Activated CD4-positive, alpha-beta T cell treated with anti-CD3 and anti-CD28 coated beads, Interleukin-2, Interleukin-4, amounts not matched to agents 100 ng/mL and 50 ng/mL, durations not matched to agents 16 hours and 8 hours (primary cell): ENCODE data around the gene SYNGAP1.

Experiments used
- DNase-seq: peaks from one replicate; pipeline ENCODE4 v3.0.0-alpha.2; 2020; ENCODE audit warnings: low spot score

Gene SYNGAP1

GRCh38 chr6:33438978-33439594, 19.2 kb downstream of the SYNGAP1 start:
- no peak for DNase-seq

DNA sequence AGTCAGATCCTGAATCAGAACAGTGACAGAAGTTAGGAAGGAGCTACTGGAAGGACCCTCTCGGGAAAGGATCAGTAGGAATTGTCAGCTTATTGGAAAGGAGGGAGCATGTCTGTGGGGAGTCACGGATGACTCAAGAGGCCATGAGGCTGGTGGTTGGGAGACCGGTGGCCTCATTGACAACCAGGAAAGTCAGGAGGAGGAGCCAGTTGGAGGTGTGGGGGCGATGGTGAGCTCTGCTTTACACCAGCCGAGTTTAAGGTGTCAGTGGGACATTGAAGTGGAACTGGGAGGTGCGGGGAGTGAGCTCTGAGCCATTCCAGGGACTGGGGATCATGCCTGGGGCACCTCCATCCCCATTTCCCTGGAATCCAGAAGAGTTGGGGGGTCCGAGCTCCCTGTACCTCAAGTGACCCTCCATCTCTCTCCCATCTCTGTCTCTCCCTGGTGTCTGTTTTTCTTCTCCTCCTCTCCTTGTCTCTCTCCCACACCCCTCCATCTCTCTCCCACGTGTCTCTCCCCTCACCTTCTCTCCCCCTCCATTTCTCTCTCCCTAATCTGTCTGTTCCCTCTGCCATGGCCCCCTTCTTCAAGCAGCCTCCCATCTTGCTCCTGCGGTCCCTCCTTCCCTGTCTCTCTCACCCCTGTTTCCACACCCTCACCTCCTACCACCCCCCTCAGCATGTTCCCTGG, 20.2 kb downstream of the SYNGAP1 start:
- no peak for DNase-seq

GRCh38 chr6:33440649-33441309, 20.9 kb downstream of the SYNGAP1 start:
- DNase-seq = no peak

DNA sequence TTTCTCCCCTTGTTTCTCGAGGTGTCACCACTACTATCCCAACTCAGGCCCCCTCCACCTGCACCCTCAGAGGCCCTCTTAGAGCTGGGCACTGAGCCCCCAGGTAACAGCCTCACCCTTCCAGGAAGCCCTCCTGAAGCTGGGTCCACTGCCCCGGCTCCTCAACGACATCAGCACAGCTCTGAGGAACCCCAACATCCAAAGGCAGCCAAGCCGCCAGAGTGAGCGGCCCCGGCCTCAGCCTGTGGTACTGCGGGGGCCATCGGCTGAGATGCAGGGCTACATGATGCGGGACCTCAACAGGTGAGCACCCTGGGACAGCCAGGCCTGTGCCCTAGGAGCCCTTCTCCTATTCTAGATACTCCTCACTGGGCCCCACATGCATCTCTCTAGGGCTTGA, 21.6 kb downstream of the SYNGAP1 start:
- no peak for DNase-seq

- DNase-seq = no peak
Measured at GRCh38 chr6:33442283-33442682, 22.4 kb downstream of the SYNGAP1 start.

GRCh38 chr6:33443025-33443424, 23.2 kb downstream of the SYNGAP1 start:
- DNase-seq = no peak

DNA sequence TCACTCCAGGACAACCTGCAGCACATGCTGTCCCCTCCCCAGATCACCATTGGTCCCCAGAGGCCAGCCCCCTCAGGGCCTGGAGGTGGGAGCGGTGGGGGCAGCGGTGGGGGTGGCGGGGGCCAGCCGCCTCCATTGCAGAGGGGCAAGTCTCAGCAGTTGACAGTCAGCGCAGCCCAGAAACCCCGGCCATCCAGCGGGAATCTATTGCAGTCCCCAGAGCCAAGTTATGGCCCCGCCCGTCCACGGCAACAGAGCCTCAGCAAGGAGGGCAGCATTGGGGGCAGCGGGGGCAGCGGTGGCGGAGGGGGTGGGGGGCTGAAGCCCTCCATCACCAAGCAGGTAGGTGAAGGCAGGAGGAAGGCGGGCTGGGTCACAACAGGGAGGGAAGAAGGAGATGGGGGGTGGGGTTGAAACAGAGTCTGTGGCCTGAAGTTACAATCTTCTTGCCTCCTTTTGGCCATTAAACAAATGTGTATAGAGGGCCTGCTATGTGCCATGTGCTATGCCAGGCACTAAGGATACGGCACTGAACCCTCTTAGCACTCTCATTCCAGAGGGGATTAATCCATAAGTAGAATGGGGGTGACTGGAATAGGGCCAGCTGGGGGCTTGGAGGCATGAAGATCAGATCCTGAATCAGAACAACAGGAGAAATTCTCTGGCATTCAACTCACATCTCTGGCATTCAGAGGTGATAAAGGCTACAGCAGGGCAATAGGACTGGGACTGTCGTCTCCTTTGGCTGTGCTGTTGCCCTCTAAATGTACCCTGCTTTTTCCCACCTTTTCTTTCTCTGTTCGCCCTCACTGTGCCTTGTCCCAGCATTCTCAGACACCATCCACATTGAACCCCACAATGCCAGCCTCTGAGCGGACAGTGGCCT, 24.0 kb downstream of the SYNGAP1 start:
- no peak for DNase-seq

- no peak for DNase-seq
Measured at GRCh38 chr6:33445119-33445603, 25.3 kb downstream of the SYNGAP1 start.

DNA sequence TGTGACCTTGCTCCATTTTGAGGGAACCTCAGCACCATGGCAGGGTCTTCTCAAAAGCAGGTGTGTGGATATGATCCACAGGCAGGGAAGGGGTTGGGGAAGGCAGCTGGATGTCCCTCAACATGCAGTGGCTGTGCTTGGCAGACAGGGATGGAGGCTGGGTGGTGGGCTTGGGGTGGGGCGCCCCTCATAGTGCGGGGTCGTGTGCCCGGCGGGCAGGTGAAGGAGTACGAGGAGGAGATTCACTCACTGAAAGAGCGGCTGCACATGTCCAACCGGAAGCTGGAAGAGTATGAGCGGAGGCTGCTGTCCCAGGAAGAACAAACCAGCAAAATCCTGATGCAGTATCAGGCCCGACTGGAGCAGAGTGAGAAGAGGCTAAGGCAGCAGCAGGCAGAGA, 26.5 kb downstream of the SYNGAP1 start:
- DNase-seq = no peak

- no peak for DNase-seq
Measured at GRCh38 chr6:33450434-33450833, 30.6 kb downstream of the SYNGAP1 start.

GRCh38 chr6:33451606-33452005, 31.7 kb downstream of the SYNGAP1 start:
- DNase-seq = no peak

- DNase-seq = no peak
Measured at GRCh38 chr6:33452496-33452895, 32.6 kb downstream of the SYNGAP1 start.

- DNase-seq = no peak
Measured at GRCh38 chr6:33453393-33454008, 33.6 kb downstream of the SYNGAP1 start.

DNA sequence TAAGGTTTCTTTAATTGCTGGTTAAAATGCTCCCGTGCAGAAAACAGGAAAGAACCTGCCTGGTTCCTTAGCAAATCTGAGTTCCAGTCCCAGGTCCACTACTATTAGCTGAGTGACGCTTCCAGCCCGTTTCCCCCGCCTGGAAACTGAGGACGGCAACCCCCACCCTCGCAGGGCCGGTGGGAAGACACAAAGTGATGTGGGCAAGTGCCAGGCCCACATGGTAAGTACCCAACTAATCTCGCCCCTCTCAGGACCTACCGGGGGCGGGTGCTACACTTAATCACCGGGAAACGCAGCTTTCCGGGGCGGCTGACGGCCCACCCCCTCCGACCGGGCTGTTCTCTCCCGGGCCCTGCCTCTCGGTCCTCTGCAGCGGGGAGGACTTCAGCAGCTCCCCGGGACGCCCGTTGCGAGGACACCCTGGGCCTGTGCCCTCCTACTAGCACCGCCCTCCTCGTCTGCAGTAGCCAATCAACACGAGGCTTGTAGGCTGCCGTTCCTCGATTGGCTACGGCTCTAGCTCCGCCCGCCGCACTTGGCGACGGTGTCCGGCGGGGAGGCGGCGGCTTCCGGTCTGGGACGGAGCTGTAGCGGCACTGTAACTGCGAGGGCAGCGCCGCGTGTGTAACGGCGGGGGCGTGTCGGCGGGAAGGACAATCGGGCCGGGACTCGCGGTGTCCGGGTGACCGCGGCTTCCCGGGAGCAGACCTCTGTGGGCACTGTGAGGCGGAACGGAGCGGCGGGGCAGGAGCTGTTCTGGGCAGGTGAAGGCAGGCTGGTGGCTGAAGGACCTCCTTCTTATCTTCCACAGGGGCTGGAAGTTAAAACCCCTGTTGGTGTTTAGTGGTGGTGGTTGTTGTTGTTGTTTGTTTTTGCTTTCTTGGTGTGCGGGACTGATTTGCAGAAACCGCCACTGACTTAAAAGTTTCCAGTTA, 34.4 kb downstream of the SYNGAP1 start, which contains the start of gene ZBTB9:
TSS of gene ZBTB9 (plus strand) at position 568 of the 938 bp plus-strand sequence. CDS start 525 bp downstream, outside the sequence.
- peak; percentile 97 for DNase-seq

DNA sequence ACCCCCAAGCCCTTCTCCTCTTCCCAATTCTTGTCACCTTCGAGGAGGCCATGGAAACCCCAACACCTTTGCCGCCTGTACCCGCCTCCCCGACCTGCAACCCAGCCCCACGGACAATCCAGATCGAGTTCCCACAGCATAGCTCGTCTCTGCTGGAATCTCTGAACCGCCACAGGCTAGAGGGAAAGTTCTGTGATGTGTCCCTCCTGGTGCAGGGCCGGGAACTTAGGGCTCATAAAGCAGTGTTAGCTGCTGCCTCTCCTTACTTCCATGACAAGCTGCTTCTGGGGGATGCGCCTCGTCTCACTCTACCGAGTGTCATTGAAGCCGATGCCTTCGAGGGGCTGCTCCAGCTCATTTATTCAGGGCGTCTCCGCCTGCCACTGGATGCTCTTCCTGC, 35.2 kb downstream of the SYNGAP1 start:
- no peak for DNase-seq

GRCh38 chr6:33456156-33456555, 36.3 kb downstream of the SYNGAP1 start:
- no peak for DNase-seq

DNA sequence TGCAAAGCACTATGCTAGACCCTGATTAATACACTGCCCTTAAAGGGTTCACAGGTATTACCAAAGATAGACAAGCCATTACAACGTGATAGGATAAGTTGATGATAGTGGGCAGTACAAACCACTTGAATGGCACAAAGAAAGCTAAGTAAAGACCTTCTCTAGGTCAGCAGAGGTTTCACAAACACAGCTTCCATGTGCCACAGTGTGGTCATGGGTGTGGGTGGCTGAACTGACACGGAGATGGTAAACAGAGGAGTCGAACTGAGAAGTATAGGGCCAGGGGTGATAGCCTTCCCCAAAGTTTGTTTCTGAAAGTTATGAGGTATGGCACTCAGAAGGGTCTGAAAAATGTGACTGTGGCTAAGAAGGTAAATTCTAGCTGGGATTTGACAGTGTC, 38.8 kb downstream of the SYNGAP1 start:
- DNase-seq = no peak

GRCh38 chr6:33459226-33459625, 39.4 kb downstream of the SYNGAP1 start:
- no peak for DNase-seq

GRCh38 chr6:33466075-33466735, 46.3 kb downstream of the SYNGAP1 start:
- DNase-seq = no peak

DNA sequence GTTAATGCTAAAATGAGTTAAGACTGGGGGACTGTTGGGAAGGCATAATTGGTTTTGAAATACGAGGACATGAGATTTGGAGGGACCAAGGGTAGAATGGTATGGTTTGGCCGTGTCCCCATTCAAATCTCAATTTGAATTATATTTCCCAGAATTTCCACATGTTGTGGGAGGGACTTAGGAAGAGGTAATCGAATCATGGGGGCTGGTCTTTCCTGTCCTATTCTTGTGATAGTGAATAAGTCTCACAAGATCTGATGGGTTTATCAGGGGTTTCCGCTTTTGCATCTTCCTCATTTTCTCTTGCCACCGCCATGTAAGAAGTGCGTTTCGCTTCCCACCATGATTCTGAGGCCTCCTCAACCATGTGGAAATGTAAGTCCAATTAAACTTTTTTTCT, 47.2 kb downstream of the SYNGAP1 start:
- DNase-seq = no peak
